Right lobe of liver (tissue), 4 donors: ENCODE data around the gene IGF1R.

ENCODE experiments used
- CTCF ChIP-seq, 4 donors: fragments of 200-600 bp in 3 of 4; fragments of 450-650 bp in 1 of 4; IDR thresholded peaks; one replicate each; pipeline versions ENCODE4 v1.5.1 to v1.8.0; 2016 to 2022; ENCODE audit warnings: antibody characterized with exemption in 4 of 4, mild to moderate bottlenecking in 2 of 4
- POLR2A ChIP-seq: fragments of 450-650 bp; IDR thresholded peaks from one replicate; pipeline ENCODE4 v1.6.1; 2017; ENCODE audit warnings: antibody characterized with exemption, mild to moderate bottlenecking
- donor health status: DM: no; HTN: no; CAD: no.
- donor health status: DM: no; HTN: no; CAD: no.
- donor health status: DM: no; HTN: yes; CAD: no.

GRCh38 chr15:98744506-98744905 is 96.2 kb downstream of the IGF1R start:
- TF ChIP-seq POLR2A, result no peak
- no peak for TF ChIP-seq CTCF (IDR thresholded peaks at IDR 0.05)
